ENCODE results near the gene CDH4. TPM values are rescaled to one million over a fixed set of nuclear protein-coding genes. Genes with fewer than 3 reads are reported as not detected.

The CDH4 gene
- total and polyA plus RNA-seq, 2 of the 13 experiments (the other 11 are each of a cell fraction or from before 2014, with no cell fraction given), result not detected

GRCh38 chr20:61433816-61434215 lies 181.8 kb downstream of the CDH4 start:
- Histone ChIP-seq H4K20me1 (ENCODE audit: insufficient read depth, low read length) (no peaks in the 10 kb centered on the region), H3K4me2 (ENCODE audit: low read depth, low read length) (no peak overlapping the region), H3K4me3 (replicated peaks in 1 of 3; ENCODE audit: insufficient read depth in 1 of 3, low read depth in 2 of 3, low read length in 3 of 3) (no peak overlapping the region), H3K27ac (ENCODE audit: extremely low read length, insufficient read depth, low read length) (no peak overlapping the region), H3K36me3 (replicated peaks in 1 of 2; ENCODE audit: control insufficient read depth in 1 of 2, insufficient read depth in 2 of 2, low read length in 2 of 2) (no peaks in the 10 kb centered on the region), H2AFZ (ENCODE audit: low read length) (no peak overlapping the region), H3K79me2 (ENCODE audit: insufficient read depth, low read length) (no peaks in the 10 kb centered on the region), H3K9ac (ENCODE audit: insufficient read depth, low read depth, low read length) (no peak overlapping the region), H3K27me3 (ENCODE audit: control insufficient read depth in 1 of 2, insufficient read depth in 2 of 2, low read length in 2 of 2) (peaks cover 1 to 40% of the 10 kb centered on the region in 2 experiments; a peak in 4 of 5 replicates), H3K9me3 (ENCODE audit: low read length) (no peaks in the 10 kb centered on the region), H3K4me1 (ENCODE audit: insufficient read depth, low read length) (no peaks in the 10 kb centered on the region)
- ChIA-PET CTCF (ENCODE audit: low intra/inter-chr PET ratio, low total read pairs) (no interaction called here), POLR2A (no interaction called here)
- ATAC-seq, result no peak
- in situ Hi-C loops (cut with HindIII; ENCODE audit: extremely low pct_ligation_motif_present, low pct_unique_long_range_greater_than_20kb), result no loop called here
- WGBS (ENCODE audit: low lambda C conversion rate), result 23% methylated on average over 9 of the region's 9 CpGs
- no peak for DNase-seq (ENCODE audit: low spot score)
- FAIRE-seq, result no peak
- intact Hi-C loops (cut with micrococcal nuclease; ENCODE audit: unreplicated experiment), result no loop called here
- BruUV-seq (replicated peaks), result no TSS peak
- TF ChIP-seq ZNF276 (CRISPR knock-in tag; IDR thresholded peaks at IDR 0.05; ENCODE audit: low read depth), result no peak
- no peak for TF ChIP-seq KDM5A (IDR thresholded peaks at IDR 0.05; ENCODE audit: borderline replicate concordance, low read length)
- no peak for TF ChIP-seq CEBPG (CRISPR knock-in tag; IDR thresholded peaks at IDR 0.05)
- no peak for TF ChIP-seq ZNF33A (CRISPR knock-in tag; IDR thresholded peaks at IDR 0.05; ENCODE audit: borderline replicate concordance)
- no peak for TF ChIP-seq ZNF414 (CRISPR knock-in tag; IDR thresholded peaks at IDR 0.05)
- TF ChIP-seq JUNB (CRISPR knock-in tag; IDR thresholded peaks at IDR 0.05; ENCODE audit: borderline replicate concordance), result no peak
- TF ChIP-seq ZNF513 (CRISPR knock-in tag; conservative IDR thresholded peaks at IDR 0.05), result no peak
- TF ChIP-seq MAX (IDR thresholded peaks at IDR 0.05), result no peak
- TF ChIP-seq MTF1 (CRISPR knock-in tag; IDR thresholded peaks at IDR 0.05), result no peak
- TF ChIP-seq ZHX2 (IDR thresholded peaks at IDR 0.05; ENCODE audit: low read depth), result no peak
- TF ChIP-seq ZHX2 (CRISPR knock-in tag; IDR thresholded peaks at IDR 0.05; ENCODE audit: borderline replicate concordance), result no peak
- no peak for TF ChIP-seq ZNF562 (CRISPR knock-in tag; IDR thresholded peaks at IDR 0.05; ENCODE audit: borderline replicate concordance)
- TF ChIP-seq SNAI1 (CRISPR knock-in tag; IDR thresholded peaks at IDR 0.05; ENCODE audit: borderline replicate concordance), result no peak
- no peak for TF ChIP-seq BRD4 (CRISPR knock-in tag; IDR thresholded peaks at IDR 0.05)

All from HepG2 (cell line).